CD4-positive, CD25-positive, alpha-beta regulatory T cell (primary cell): ENCODE measurements around the gene PRPSAP1. TPM values are rescaled to one million over a fixed set of nuclear protein-coding genes. Genes with fewer than 3 reads are reported as not detected.
"Not testable (repeated sequence)": the region's sequence is repeated elsewhere in the genome, so short reads cannot be mapped to it uniquely, and the experiment has no call there.

ENCODE experiments used
- ATAC-seq, 2 donors: fragments of 150-1000 bp; cut with Tn5 transposase; one replicate each; pipeline ENCODE4 v1.10.0; 2021; ENCODE audit warnings: low read depth in 2 of 2, moderate number of reproducible peaks in 2 of 2, moderate library complexity in 1 of 2
- DNase-seq, 3 donors: peaks; one replicate each; pipeline versions ENCODE4 v3.0.0 to v3.0.0-alpha.2; 2012 to 2022; ENCODE audit warnings: mixed read lengths in 1 of 3
- H3K27ac ChIP-seq: one replicate; pipeline ENCODE4 v1.7.0; 2013; ENCODE audit warnings: mild to moderate bottlenecking, low read length; ENCODE audit not compliant: insufficient read depth, poor library complexity, severe bottlenecking
- H3K27me3 ChIP-seq: one replicate; pipeline ENCODE4 v1.7.0; 2013; ENCODE audit warnings: low read length; ENCODE audit not compliant: control insufficient read depth, insufficient read depth
- H3K36me3 ChIP-seq: one replicate; pipeline ENCODE4 v1.7.0; 2013; ENCODE audit warnings: mild to moderate bottlenecking, low read length, moderate library complexity; ENCODE audit not compliant: control insufficient read depth, insufficient read depth
- H3K4me1 ChIP-seq: 2 replicates; pipeline ENCODE4 v1.7.0; 2013; ENCODE audit warnings: mild to moderate bottlenecking, low read length; ENCODE audit not compliant: insufficient read depth, control insufficient read depth, poor library complexity, severe bottlenecking
- H3K4me3 ChIP-seq: one replicate; pipeline ENCODE4 v1.7.0; 2013; ENCODE audit warnings: low read depth, mild to moderate bottlenecking, low read length, moderate library complexity
- H3K9me3 ChIP-seq, 2 experiments: 1 replicate in 1 of 2; 2 replicates in 1 of 2; pipeline ENCODE4 v1.7.0; 2013; ENCODE audit warnings: low read length in 2 of 2, mild to moderate bottlenecking in 1 of 2, moderate library complexity in 1 of 2; ENCODE audit not compliant: control insufficient read depth in 2 of 2
- H3K27ac Mint-ChIP-seq, 3 donors: one replicate each; pipeline ENCODE4 v1.8.0; 2020 to 2022; ENCODE audit warnings: mild to moderate bottlenecking in 3 of 3, mixed read lengths in 3 of 3, moderate library complexity in 2 of 3
- H3K27me3 Mint-ChIP-seq: one replicate; pipeline ENCODE4 v1.8.0; 2022; ENCODE audit warnings: mild to moderate bottlenecking, mixed read lengths
- H3K36me3 Mint-ChIP-seq: one replicate; pipeline ENCODE4 v1.8.0; 2020; ENCODE audit warnings: mixed read lengths
- H3K4me1 Mint-ChIP-seq, 4 donors: one replicate each; pipeline ENCODE4 v1.8.0; 2020 to 2022; ENCODE audit warnings: mixed read lengths in 4 of 4, mild to moderate bottlenecking in 1 of 4
- H3K4me3 Mint-ChIP-seq, 4 donors: one replicate each; pipeline ENCODE4 v1.8.0; 2020 to 2022; ENCODE audit warnings: mild to moderate bottlenecking in 4 of 4, mixed read lengths in 4 of 4, moderate library complexity in 3 of 4
- H3K9me3 Mint-ChIP-seq, 7 donors: one replicate each; pipeline ENCODE4 v1.8.0; 2020 to 2022; ENCODE audit warnings: mixed read lengths in 7 of 7, mild to moderate bottlenecking in 3 of 7, moderate library complexity in 2 of 7
- polyA plus RNA-seq, 4 donors: library from polyadenylated mRNA; unstranded; fragments of 300-500 nt; fragmentation: Illumina TruSeq; gene quantifications; one replicate each; pipeline ENCODE4 v1.2.3, GENCODE V29; 2021
- total RNA-seq: library from RNA; stranded (reverse); gene quantifications from one replicate; pipeline ENCODE4 v1.2.3, GENCODE V29; 2022

The PRPSAP1 gene
- total and polyA plus RNA-seq, 5 donors from 2014 or later = 37.1 to 56.1 (median 53.1) TPM

DNA sequence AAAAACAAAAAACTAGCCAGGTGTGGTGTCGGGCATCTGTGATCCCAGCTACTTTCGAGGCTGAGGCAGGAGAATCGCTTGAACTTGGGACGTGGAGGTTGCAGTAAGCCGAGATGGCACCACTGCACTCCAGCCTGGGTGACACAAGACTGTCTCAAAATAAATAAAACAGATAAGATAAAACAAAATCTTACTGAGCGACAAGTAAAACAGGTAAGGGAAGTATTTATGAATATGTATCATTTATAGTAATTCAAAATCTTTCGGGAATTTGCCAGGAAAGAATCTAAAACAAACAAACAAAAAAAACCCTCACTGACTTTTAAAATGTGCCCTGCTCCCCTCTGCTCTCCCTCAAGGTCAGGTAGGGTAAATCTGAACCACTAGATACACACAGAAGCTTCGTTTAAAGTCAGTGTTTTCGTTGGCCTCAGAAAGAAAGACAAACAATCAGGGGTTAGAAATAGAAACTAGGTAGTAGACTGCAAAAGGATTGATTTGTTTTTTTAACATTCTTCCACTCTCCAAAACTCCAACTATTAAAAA lies 2.1 kb downstream of the PRPSAP1 start:
- no peaks in the 10 kb centered on the region for H3K27me3 Mint-ChIP-seq
- no peak for DNase-seq
- peak overlapping the region; percentile 88 to 93 (median 91) for H3K4me3 Mint-ChIP-seq
- H3K36me3 ChIP-seq = peaks cover 10% of the 10 kb centered on the region
- no peaks in the 10 kb centered on the region for H3K9me3 ChIP-seq
- H3K27me3 ChIP-seq = no peaks in the 10 kb centered on the region
- H3K4me3 ChIP-seq = peak overlapping the region; percentile 26
- peak overlapping the region in 1 of 3 donors; percentile 79 for H3K27ac Mint-ChIP-seq
- peaks cover 5 to 25% (median 15%) of the 10 kb centered on the region in 4 donors for H3K4me1 Mint-ChIP-seq
- ATAC-seq = no peak
- no peak overlapping the region for H3K27ac ChIP-seq
- H3K36me3 Mint-ChIP-seq = peaks cover 13% of the 10 kb centered on the region
- H3K9me3 Mint-ChIP-seq = no peaks in the 10 kb centered on the region
- H3K4me1 ChIP-seq = peaks cover 14% of the 10 kb centered on the region

DNA sequence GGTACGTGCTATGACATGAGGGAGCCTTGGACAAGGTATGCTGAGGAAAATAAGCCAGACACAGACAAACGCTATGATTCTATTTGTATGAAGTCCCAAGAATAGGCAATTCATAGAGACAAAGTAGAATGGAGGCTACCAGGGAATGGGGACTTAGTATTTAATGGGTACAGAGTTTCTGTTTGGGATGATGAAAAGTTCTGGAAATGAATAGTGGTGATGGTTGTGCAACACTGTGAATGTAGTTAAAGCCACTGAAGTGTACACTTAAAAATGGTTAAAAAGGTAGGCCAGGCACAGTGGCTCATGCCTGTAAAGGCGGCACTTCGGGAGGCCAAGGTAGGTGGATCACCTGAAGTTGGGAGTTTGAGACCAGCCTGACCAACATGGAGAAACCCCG lies 3.3 kb downstream of the PRPSAP1 start:
- peaks cover 5 to 25% (median 15%) of the 10 kb centered on the region in 4 donors for H3K4me1 Mint-ChIP-seq
- H3K36me3 ChIP-seq = peaks cover 18% of the 10 kb centered on the region
- no peak overlapping the region for H3K4me3 ChIP-seq
- ATAC-seq (no peak), DNase-seq (no peak)
- H3K27me3 ChIP-seq = no peaks in the 10 kb centered on the region
- no peaks in the 10 kb centered on the region for H3K27me3 Mint-ChIP-seq
- H3K9me3 ChIP-seq = no peaks in the 10 kb centered on the region
- H3K36me3 Mint-ChIP-seq = peaks cover 24% of the 10 kb centered on the region
- no peaks in the 10 kb centered on the region for H3K9me3 Mint-ChIP-seq
- H3K4me1 ChIP-seq = peaks cover 14% of the 10 kb centered on the region
- no peak overlapping the region for H3K27ac ChIP-seq
- peak overlapping the region in 2 of 4 donors; percentile 44 to 50 for H3K4me3 Mint-ChIP-seq
- no peak overlapping the region for H3K27ac Mint-ChIP-seq

DNA sequence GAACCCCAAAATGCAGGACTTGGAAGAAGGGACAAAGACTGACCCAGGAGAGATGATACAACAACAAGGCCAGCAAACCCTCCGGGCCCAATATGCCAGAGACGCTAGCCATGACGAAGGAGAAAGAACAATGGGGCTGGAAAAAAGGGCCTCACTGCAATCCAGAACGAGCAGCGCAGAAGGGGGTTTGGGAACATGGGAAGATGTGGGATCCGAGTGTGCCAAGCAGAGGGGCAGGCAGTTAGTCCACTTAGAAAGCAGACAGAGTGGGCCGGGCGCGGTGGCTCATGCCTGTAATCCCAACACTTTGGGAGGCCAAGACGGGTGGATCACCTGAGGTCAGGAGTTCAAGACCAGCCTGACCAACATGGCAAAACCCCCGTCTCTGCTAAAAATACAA lies 6.8 kb downstream of the PRPSAP1 start:
- H3K4me3 Mint-ChIP-seq, DNase-seq, H3K4me3 ChIP-seq, H3K4me1 ChIP-seq, H3K9me3 Mint-ChIP-seq, H3K27ac Mint-ChIP-seq, H3K27ac ChIP-seq, ATAC-seq, H3K9me3 ChIP-seq, H3K27me3 ChIP-seq, H3K4me1 Mint-ChIP-seq, H3K27me3 Mint-ChIP-seq: not testable (repeated sequence)
- H3K36me3 Mint-ChIP-seq = peaks cover 31% of the 10 kb centered on the region
- H3K36me3 ChIP-seq = peaks cover 29% of the 10 kb centered on the region

DNA sequence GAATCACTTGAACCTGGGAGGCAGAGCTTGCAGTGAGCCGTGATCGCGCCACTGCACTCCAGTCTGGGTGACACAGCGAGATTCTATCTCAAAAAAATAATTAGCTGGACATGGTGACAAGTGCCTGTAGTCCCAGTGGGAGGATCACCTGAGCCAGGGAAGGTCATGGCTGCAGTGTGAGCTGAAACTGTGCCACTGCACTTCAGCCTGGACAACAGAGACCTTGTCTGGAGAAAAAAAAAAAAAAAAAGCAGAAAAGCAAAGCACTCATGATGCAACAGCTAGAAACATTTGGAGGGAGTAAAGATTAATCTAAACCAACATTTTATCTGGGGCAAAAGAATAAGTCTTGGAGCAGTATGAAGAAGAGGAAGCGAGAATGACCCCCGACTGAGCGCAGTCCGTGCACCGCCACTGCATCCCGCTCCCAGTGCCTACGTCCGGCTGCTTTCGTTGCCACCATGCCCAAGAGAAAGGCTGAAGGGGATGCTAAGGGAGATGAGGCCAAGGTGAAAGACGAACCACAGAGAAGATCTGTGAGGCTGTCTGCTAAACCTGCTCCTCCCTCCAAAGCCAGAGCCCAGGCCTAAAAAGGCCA lies 8.2 kb downstream of the PRPSAP1 start:
- Histone ChIP-seq H3K27ac (no peak overlapping the region), H3K36me3 (peaks cover 31% of the 10 kb centered on the region), H3K4me3 (no peak overlapping the region), H3K27me3 (no peaks in the 10 kb centered on the region), H3K4me1 (no peaks in the 10 kb centered on the region), H3K9me3 (no peaks in the 10 kb centered on the region)
- Mint-ChIP-seq H3K9me3 (no peaks in the 10 kb centered on the region), H3K27me3 (no peaks in the 10 kb centered on the region), H3K4me3 (peak overlapping the region in 1 of 4 donors; percentile 61), H3K36me3 (peaks cover 35% of the 10 kb centered on the region), H3K27ac (peak overlapping the region in 1 of 3 donors; percentile 54), H3K4me1 (peaks cover 0 to 5% (median under 1%) of the 10 kb centered on the region in 4 donors)
- DNase-seq = no peak
- no peak for ATAC-seq

DNA sequence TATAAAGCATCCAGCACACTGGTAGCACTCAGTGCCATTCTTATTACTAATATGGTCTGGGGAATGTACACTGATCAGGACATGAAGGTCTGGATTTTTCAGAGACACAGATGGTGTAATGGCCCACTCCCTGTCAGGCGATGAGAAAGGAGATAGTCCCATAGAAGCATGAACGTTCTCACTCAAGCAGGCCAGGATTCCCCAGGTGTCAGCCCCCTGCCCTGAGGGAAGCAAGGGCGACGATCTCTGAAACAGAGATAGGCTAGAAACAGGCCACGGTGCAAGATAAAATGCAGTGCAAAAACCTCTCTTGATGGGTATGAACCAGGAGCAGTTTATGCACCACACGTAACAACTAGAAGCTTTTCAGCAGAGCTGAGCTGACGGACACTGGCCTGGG lies 10.6 kb downstream of the PRPSAP1 start:
- DNase-seq = no peak
- Histone ChIP-seq H3K9me3 (no peaks in the 10 kb centered on the region), H3K4me1 (no peaks in the 10 kb centered on the region), H3K27me3 (no peaks in the 10 kb centered on the region), H3K36me3 (peaks cover 31% of the 10 kb centered on the region), H3K4me3 (no peak overlapping the region), H3K27ac (no peak overlapping the region)
- H3K36me3 Mint-ChIP-seq = peaks cover 35% of the 10 kb centered on the region
- no peak for ATAC-seq
- no peak overlapping the region for H3K4me3 Mint-ChIP-seq
- peak overlapping the region in 1 of 3 donors; percentile 20 for H3K27ac Mint-ChIP-seq
- H3K9me3 Mint-ChIP-seq = no peaks in the 10 kb centered on the region
- H3K4me1 Mint-ChIP-seq = peaks cover 0 to 10% (median 2%) of the 10 kb centered on the region in 4 donors
- no peaks in the 10 kb centered on the region for H3K27me3 Mint-ChIP-seq

DNA sequence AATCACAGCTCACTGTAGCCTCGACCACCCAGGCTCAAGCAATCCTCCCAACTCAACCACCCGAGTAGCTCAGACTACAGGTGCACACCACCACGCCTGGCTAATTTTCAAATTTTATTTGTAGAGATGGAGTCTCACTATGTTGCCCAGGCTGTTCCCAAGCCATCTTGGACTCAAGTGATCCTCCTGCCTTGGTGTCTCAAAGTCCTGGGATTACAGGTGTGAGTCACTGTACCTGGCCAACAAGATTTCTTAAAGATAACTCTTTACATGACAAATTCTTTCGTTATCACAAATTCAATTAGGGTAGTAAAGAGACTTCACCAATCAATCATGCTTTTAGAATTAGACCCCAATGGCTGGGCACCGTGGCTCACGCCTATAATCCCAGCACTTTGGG lies 12.4 kb downstream of the PRPSAP1 start:
- H3K4me3 Mint-ChIP-seq = no peak overlapping the region

DNA sequence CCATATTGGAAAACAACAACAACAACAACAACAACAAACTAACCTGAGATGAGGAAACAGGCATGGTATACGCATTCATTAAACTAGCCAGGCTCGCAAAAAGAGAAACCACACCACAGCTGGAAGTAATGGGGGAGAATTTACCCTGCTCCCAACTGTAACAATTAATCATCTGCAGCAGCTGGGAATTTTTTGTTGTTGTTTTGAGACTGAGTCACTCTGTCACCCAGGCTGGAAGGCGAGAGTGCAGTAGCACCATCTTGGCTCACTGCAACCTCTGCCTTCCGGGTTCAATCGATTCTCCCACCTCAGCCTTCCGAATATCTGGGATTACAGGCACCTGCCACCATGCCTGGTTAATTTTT lies 16.3 kb downstream of the PRPSAP1 start:
- H3K36me3 ChIP-seq = peaks cover 4% of the 10 kb centered on the region
- no peaks in the 10 kb centered on the region for H3K27me3 Mint-ChIP-seq
- H3K36me3 Mint-ChIP-seq = peaks cover 12% of the 10 kb centered on the region
- no peak overlapping the region for H3K4me3 ChIP-seq
- H3K4me1 Mint-ChIP-seq = peaks cover 0 to 10% (median 2%) of the 10 kb centered on the region in 4 donors
- H3K4me1 ChIP-seq = no peaks in the 10 kb centered on the region
- no peak overlapping the region for H3K27ac Mint-ChIP-seq
- H3K4me3 Mint-ChIP-seq = no peak overlapping the region
- ATAC-seq = no peak
- H3K27ac ChIP-seq = no peak overlapping the region
- H3K9me3 Mint-ChIP-seq = no peaks in the 10 kb centered on the region
- H3K9me3 ChIP-seq = no peaks in the 10 kb centered on the region
- no peak for DNase-seq
- no peaks in the 10 kb centered on the region for H3K27me3 ChIP-seq

More for the DNA sequence above, 12.4 kb downstream of the PRPSAP1 start:
- H3K27me3 Mint-ChIP-seq = no peaks in the 10 kb centered on the region
- DNase-seq (no peak), ATAC-seq (no peak)
- Histone ChIP-seq H3K36me3 (peaks cover 19% of the 10 kb centered on the region), H3K4me1 (no peaks in the 10 kb centered on the region), H3K9me3 (no peaks in the 10 kb centered on the region), H3K27ac (no peak overlapping the region), H3K4me3 (no peak overlapping the region), H3K27me3 (no peaks in the 10 kb centered on the region)
- H3K36me3 Mint-ChIP-seq = peaks cover 23% of the 10 kb centered on the region
- H3K4me1 Mint-ChIP-seq = peaks cover 0 to 11% (median 2%) of the 10 kb centered on the region in 4 donors
- H3K9me3 Mint-ChIP-seq = no peaks in the 10 kb centered on the region
- peak overlapping the region in 1 of 3 donors; percentile 42 for H3K27ac Mint-ChIP-seq
